Smooth muscle cell (in vitro differentiated cells): ENCODE measurements around the gene NEK2. TPM values are rescaled to one million over a fixed set of nuclear protein-coding genes. Genes with fewer than 3 reads are reported as not detected.

Source experiments
- DNase-seq: peaks from one replicate; lab custom pipeline; 2025; ENCODE audit not compliant: unreplicated experiment; lab: John Stamatoyannopoulos, UW
- H2AFZ ChIP-seq: fragments of 200-600 bp; sonication (generic); 2 replicates; pipeline ENCODE4 v1.6.0; 2016; ENCODE audit warnings: antibody characterized with exemption, low read depth, mild to moderate bottlenecking
- H3F3A ChIP-seq: fragments of 200-600 bp; sonication (generic); 2 replicates; pipeline ENCODE4 v1.6.0; 2017; ENCODE audit warnings: antibody characterized with exemption, low read depth
- H3K27ac ChIP-seq: fragments of 200-600 bp; sonication (generic); 2 replicates; pipeline ENCODE4 v1.5.1; 2016; ENCODE audit warnings: low read depth, mild to moderate bottlenecking
- H3K27me3 ChIP-seq: fragments of 200-600 bp; sonication (generic); 2 replicates; pipeline ENCODE4 v1.6.1; 2016; ENCODE audit warnings: low read depth, mild to moderate bottlenecking
- H3K36me3 ChIP-seq: fragments of 200-600 bp; sonication (generic); 2 replicates; pipeline ENCODE4 v1.5.1; 2016; ENCODE audit warnings: low read depth
- H3K4me1 ChIP-seq: fragments of 200-600 bp; sonication (generic); 2 replicates; pipeline ENCODE4 v1.5.1; 2016; ENCODE audit warnings: low read depth
- H3K4me2 ChIP-seq: fragments of 200-600 bp; sonication (generic); 2 replicates; pipeline ENCODE4 v1.6.0; 2016; ENCODE audit warnings: mild to moderate bottlenecking
- H3K4me3 ChIP-seq: fragments of 200-600 bp; sonication (generic); 2 replicates; pipeline ENCODE4 v1.5.1; 2016; ENCODE audit warnings: mild to moderate bottlenecking
- H3K79me2 ChIP-seq: fragments of 200-600 bp; sonication (generic); 2 replicates; pipeline ENCODE4 v1.6.0; 2016; ENCODE audit warnings: low read depth, mild to moderate bottlenecking
- H3K9ac ChIP-seq: fragments of 200-600 bp; sonication (generic); 2 replicates; pipeline ENCODE4 v1.6.0; 2016; ENCODE audit warnings: low read depth
- H3K9me3 ChIP-seq: fragments of 200-600 bp; sonication (generic); replicated peaks from 2 replicates; pipeline ENCODE4 v1.5.1; 2016; ENCODE audit warnings: low read depth
- H4K20me1 ChIP-seq: fragments of 200-600 bp; sonication (generic); 2 replicates; pipeline ENCODE4 v1.6.0; 2016; ENCODE audit warnings: low read depth
- WGBS: methylation state at CpG from one replicate; pipeline ENCODE4 v1.1.7; 2016; ENCODE audit warnings: low lambda C conversion rate; 5-methylcytosine and 5-hydroxymethylcytosine counted together
- polyA plus RNA-seq: library from polyadenylated mRNA; unstranded; fragments of >200 nt; fragmentation: Nextera tagmentation; extraction: Ambion mirVana; gene quantifications from 2 replicates; pipeline ENCODE4 v1.2.1, GENCODE V29; 2016
- total RNA-seq: library from RNA; depleted of rRNA; stranded (reverse); fragments of >200 nt; gene quantifications from 2 replicates; pipeline ENCODE4 v1.2.3, GENCODE V29; 2014
- TF ChIP-seq, protein P1 (sequence below): fragments of 200-600 bp; sonication (generic); IDR thresholded peaks from 2 replicates; pipeline ENCODE4 v1.5.1; 2017; ENCODE audit warnings: borderline replicate concordance, mild to moderate bottlenecking, antibody characterized with exemption; ENCODE audit not compliant: insufficient read depth, poor library complexity, severe bottlenecking

Gene NEK2
- 6.8 and 12.6 TPM in 2 replicates for total RNA-seq
- polyA plus RNA-seq, result 5.8 and 7.2 TPM in 2 replicates

DNA sequence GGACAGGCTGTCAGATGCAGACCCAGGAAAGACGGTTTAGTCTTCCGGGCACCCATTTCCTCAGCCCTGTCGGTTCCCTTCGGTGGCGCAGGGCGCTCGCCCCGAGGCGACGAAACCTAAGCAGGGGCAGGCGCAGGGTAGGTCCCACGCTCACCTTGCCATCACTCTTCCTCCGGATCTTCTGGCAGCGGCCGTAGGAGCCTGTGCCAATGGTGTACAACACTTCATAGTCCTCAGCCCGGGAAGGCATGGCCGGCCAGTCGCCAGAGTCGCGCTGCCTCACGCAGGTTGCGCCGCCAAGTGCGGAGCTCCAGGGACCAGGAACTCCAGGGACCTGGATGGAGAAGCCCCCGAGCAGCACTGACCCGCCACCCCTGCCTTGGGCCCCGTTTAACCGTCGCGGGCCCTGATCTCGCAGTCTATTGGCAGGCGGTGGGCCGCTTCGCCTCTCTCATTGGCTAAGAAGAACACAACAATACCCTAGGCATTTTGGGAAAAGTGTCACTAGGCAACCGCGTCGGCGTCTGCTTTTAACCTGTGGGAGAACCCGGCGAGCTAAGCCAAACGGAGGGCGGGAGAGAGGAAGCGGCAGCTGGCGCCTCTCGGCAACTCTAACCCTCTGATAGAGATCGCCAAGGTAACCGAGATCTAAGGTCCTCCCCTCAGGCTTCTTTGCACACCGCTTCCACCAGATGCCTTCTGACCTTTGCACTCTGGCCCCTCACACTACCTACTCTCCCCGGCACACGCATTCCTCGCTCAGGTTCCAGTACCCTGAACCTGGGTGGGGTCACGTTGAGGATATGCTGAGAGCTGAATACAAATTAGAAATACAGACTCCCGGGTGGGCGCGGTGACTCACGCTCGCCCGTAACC is at the start of gene NEK2:
NEK2 (minus strand) TSS at position 392 of the 876 bp plus-strand sequence; CDS start at position 250, 142 bp downstream.
- no peaks in the 10 kb centered on the region for H3K9me3 ChIP-seq
- under 1% methylated on average over 58 of the region's 58 CpGs for WGBS
- peak within 1 kb of the TSS; percentile 97 for H3K4me2 ChIP-seq
- H3F3A ChIP-seq, result no peaks in the 10 kb centered on the region
- peak within 1 kb of the TSS; percentile 59 for H3K9ac ChIP-seq
- peak within 1 kb of the TSS; percentile 23 for H3K27ac ChIP-seq
- peak within 1 kb of the TSS; percentile 99 for H2AFZ ChIP-seq
- no peaks in the 10 kb centered on the region for H4K20me1 ChIP-seq
- TF ChIP-seq, protein P1, sequence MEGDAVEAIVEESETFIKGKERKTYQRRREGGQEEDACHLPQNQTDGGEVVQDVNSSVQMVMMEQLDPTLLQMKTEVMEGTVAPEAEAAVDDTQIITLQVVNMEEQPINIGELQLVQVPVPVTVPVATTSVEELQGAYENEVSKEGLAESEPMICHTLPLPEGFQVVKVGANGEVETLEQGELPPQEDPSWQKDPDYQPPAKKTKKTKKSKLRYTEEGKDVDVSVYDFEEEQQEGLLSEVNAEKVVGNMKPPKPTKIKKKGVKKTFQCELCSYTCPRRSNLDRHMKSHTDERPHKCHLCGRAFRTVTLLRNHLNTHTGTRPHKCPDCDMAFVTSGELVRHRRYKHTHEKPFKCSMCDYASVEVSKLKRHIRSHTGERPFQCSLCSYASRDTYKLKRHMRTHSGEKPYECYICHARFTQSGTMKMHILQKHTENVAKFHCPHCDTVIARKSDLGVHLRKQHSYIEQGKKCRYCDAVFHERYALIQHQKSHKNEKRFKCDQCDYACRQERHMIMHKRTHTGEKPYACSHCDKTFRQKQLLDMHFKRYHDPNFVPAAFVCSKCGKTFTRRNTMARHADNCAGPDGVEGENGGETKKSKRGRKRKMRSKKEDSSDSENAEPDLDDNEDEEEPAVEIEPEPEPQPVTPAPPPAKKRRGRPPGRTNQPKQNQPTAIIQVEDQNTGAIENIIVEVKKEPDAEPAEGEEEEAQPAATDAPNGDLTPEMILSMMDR, result no peak
- DNase-seq, result peak; percentile 32
- peaks cover 11% of the 10 kb centered on the region for H3K4me1 ChIP-seq
- peak within 1 kb of the TSS; percentile 64 for H3K4me3 ChIP-seq
- no peaks in the 10 kb centered on the region for H3K27me3 ChIP-seq
- H3K79me2 ChIP-seq, result peaks cover 3% of the 10 kb centered on the region
- no peaks in the 10 kb centered on the region for H3K36me3 ChIP-seq

DNA sequence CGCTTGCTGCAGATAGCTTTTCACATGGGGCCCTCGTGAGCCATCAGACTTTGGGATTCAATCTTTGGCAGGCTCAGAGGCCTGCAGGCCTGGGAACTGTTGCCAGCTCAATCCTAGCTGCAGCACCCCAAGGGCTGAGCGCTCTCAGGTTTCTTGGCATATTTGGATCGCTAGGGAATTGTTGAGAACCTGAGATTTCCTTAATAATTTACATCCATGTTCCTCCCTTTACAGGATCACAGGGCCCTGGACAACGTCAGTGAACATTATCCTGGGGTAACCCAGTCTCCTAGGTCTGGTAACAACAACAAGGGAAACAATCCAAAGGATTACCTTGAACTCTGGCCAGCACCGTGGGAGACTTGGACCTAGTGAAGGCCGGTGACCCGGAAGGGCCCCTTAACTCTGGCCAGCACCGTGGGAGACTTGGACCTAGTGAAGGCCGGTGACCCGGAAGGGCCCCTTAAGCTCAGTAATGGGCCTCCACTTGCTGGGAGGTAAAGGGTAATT is 49.3 kb upstream of the NEK2 start:
- Histone ChIP-seq H3K4me1 (no peaks in the 10 kb centered on the region), H3K27me3 (no peaks in the 10 kb centered on the region), H3F3A (no peaks in the 10 kb centered on the region), H4K20me1 (no peaks in the 10 kb centered on the region), H3K4me2 (no peak overlapping the region), H3K36me3 (no peaks in the 10 kb centered on the region), H3K4me3 (no peak overlapping the region), H3K79me2 (no peaks in the 10 kb centered on the region), H3K9ac (no peak overlapping the region), H3K9me3 (no peaks in the 10 kb centered on the region), H2AFZ (no peak overlapping the region), H3K27ac (no peak overlapping the region)
- WGBS, result 87% methylated on average over 11 of the region's 11 CpGs
- no peak for DNase-seq
- TF ChIP-seq, protein P1, result no peak

DNA sequence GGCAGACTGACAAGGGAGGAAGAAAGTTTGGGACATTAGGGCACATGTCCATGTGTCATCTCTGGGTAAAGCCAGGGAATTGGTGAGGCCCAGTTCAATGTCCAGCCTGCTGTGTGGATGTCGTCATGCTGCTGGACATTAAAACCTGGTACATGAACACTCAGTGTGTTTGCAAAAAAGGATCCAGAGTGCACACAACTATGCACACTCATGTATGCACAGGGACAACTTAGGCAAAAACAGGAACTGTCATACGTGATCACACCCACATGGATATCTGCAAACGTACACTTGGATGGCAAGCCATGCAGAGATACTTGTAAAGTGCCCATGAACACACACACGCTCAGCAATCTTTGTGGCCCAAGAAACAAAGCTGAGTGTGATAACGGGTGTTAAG is 47.9 kb upstream of the NEK2 start:
- no peak for DNase-seq
- Histone ChIP-seq H3K4me2 (no peak overlapping the region), H3K4me3 (no peak overlapping the region), H4K20me1 (no peaks in the 10 kb centered on the region), H2AFZ (no peak overlapping the region), H3K9me3 (no peaks in the 10 kb centered on the region), H3K36me3 (no peaks in the 10 kb centered on the region), H3K27me3 (no peaks in the 10 kb centered on the region), H3F3A (no peaks in the 10 kb centered on the region), H3K27ac (no peak overlapping the region), H3K4me1 (no peaks in the 10 kb centered on the region), H3K9ac (no peak overlapping the region), H3K79me2 (no peaks in the 10 kb centered on the region)
- TF ChIP-seq, protein P1, result no peak
- WGBS, result 91% methylated on average over 5 of the region's 5 CpGs
